HCT116 (cell line): ENCODE measurements around the gene ARHGAP8. TPM values are rescaled to one million over a fixed set of nuclear protein-coding genes. Genes with fewer than 3 reads are reported as not detected.

ENCODE experiments used
- ATAC-seq: fragments of 200-7000 bp; cut with Tn5 transposase; 2 replicates; pipeline ENCODE4 v1.9.1; 2020; ENCODE audit warnings: mild to moderate bottlenecking, moderate library complexity
- BruUV-seq: library from RNA; stranded (reverse); fragments of 400-500 nt; replicated peaks from 2 replicates; lab custom pipeline; 2021; lab: Mats Ljungman, UMichigan
- CTCF ChIA-PET: fragments of 300-600 bp; sonication (Branson Sonifier 250); formaldehyde crosslinking; loops from one replicate; lab custom pipeline; 2021; ENCODE audit warnings: antibody characterized with exemption; lab: Charles Lee
- POLR2A ChIA-PET: fragments of 300-600, 350-600 bp; sonication (Branson Sonifier 250); formaldehyde crosslinking; loops from one replicate; lab custom pipeline; 2021; ENCODE audit warnings: antibody characterized with exemption; lab: Charles Lee
- RAD21 ChIA-PET, 2 experiments: fragments of 300-600 bp; sonication (Branson Sonifier 250); formaldehyde crosslinking; loops; one replicate each; lab custom pipeline; 2023; ENCODE audit warnings: low total read pairs in 2 of 2; ENCODE audit not compliant: uncharacterized antibody in 2 of 2, unreplicated experiment in 2 of 2, low non-redundant PET in 1 of 2; lab: Charles Lee
- DNase-seq: peaks from one replicate; pipeline ENCODE4 v3.0.0-alpha.2; 2010; ENCODE audit warnings: low read depth, low spot score
- H2AFZ ChIP-seq: fragments of 200-600 bp; shearing (Covaris generic), sonication (generic); 2 replicates; pipeline ENCODE4 v1.6.1; 2017; ENCODE audit warnings: low read depth, mixed run types, mixed read lengths, antibody characterized with exemption, low read length; ENCODE audit not compliant: poor library complexity, severe bottlenecking
- H3K27ac ChIP-seq: 2 replicates; pipeline ENCODE4 v1.5.1; 2012; ENCODE audit warnings: low read depth, low read length
- H3K27me3 ChIP-seq: fragments of 200-600 bp; sonication (generic); 2 replicates; pipeline ENCODE4 v1.6.1; 2016; ENCODE audit warnings: mixed run types, low read length, mixed read lengths; ENCODE audit not compliant: insufficient read depth
- H3K36me3 ChIP-seq, 2 experiments: fragments of 200-500 bp in 1 of 2; fragments of 200-600 bp in 1 of 2; sonication (Bioruptor generic) in 1 of 2; sonication (generic) in 1 of 2; 2 replicates each; pipeline versions ENCODE4 v1.5.1 to v1.6.1; 2014 to 2016; ENCODE audit warnings: low read length in 2 of 2, inconsistent platforms in 1 of 2, mixed read lengths in 1 of 2, mixed run types in 1 of 2; ENCODE audit not compliant: insufficient read depth in 2 of 2, control insufficient read depth in 1 of 2
- H3K4me1 ChIP-seq, 2 experiments: fragments of 200-600 bp in 1 of 2; sonication (generic) in 1 of 2; 2 replicates each; pipeline versions ENCODE4 v1.5.1 to v1.6.1; 2012 to 2017; ENCODE audit warnings: low read length in 2 of 2, inconsistent platforms in 1 of 2, mild to moderate bottlenecking in 1 of 2, mixed read lengths in 1 of 2, mixed run types in 1 of 2, moderate library complexity in 1 of 2; ENCODE audit not compliant: insufficient read depth in 2 of 2, control insufficient read depth in 1 of 2
- H3K4me2 ChIP-seq: fragments of 200-600 bp; sonication (generic); 2 replicates; pipeline ENCODE4 v1.6.1; 2017; ENCODE audit warnings: mixed run types, low read length, mixed read lengths
- H3K4me3 ChIP-seq, 2 experiments: fragments of 200-600 bp in 1 of 2; sonication (generic) in 1 of 2; replicated peaks in 1 of 2; 2 replicates each; pipeline ENCODE4 v1.5.1; 2011 to 2016; ENCODE audit warnings: low read length in 2 of 2, control low read depth in 1 of 2, low read depth in 1 of 2, mild to moderate bottlenecking in 1 of 2, mixed read lengths in 1 of 2, mixed run types in 1 of 2
- H3K79me2 ChIP-seq: fragments of 200-600 bp; sonication (generic); 2 replicates; pipeline ENCODE4 v1.6.1; 2017; ENCODE audit warnings: mild to moderate bottlenecking, mixed run types, low read length, moderate library complexity, mixed read lengths; ENCODE audit not compliant: insufficient read depth
- H3K9ac ChIP-seq: fragments of 200-600 bp; sonication (generic); 2 replicates; pipeline ENCODE4 v1.6.1; 2016; ENCODE audit warnings: low read length, mixed read lengths
- H3K9me2 ChIP-seq: fragments of 200-600 bp; sonication (generic), shearing (Covaris generic); 2 replicates; pipeline ENCODE4 v1.6.1; 2017; ENCODE audit warnings: mixed run types, mild to moderate bottlenecking, moderate library complexity; ENCODE audit not compliant: insufficient read depth
- H3K9me3 ChIP-seq, 2 experiments: fragments of 200-500 bp in 1 of 2; fragments of 200-600 bp in 1 of 2; sonication (Bioruptor generic) in 1 of 2; sonication (generic) in 1 of 2; 2 replicates each; pipeline ENCODE4 v1.6.1; 2014 to 2017; ENCODE audit warnings: low read length in 2 of 2, mixed read lengths in 2 of 2, inconsistent platforms in 1 of 2, low read depth in 1 of 2, mild to moderate bottlenecking in 1 of 2, mixed run types in 1 of 2, moderate library complexity in 1 of 2; ENCODE audit not compliant: control insufficient read depth in 1 of 2, insufficient read depth in 1 of 2
- H4K20me1 ChIP-seq: fragments of 200-600 bp; sonication (generic), shearing (Covaris generic); 2 replicates; pipeline ENCODE4 v1.6.1; 2017; ENCODE audit warnings: mixed run types, mild to moderate bottlenecking, moderate library complexity; ENCODE audit not compliant: insufficient read depth
- ATF3 ChIP-seq: IDR thresholded peaks from 2 replicates; pipeline ENCODE4 v1.6.1; 2012
- CEBPB ChIP-seq: IDR thresholded peaks from 2 replicates; pipeline ENCODE4 v1.6.1; 2012; ENCODE audit warnings: low read depth
- EGR1 ChIP-seq: IDR thresholded peaks from 2 replicates; pipeline ENCODE4 v1.6.1; 2012; ENCODE audit warnings: low read depth
- EZH2 ChIP-seq: fragments of 200-600 bp; sonication (generic); IDR thresholded peaks from 2 replicates; pipeline ENCODE4 v1.6.1; 2017; ENCODE audit warnings: antibody characterized with exemption, mixed run types
- FOSL1 ChIP-seq: IDR thresholded peaks from 2 replicates; pipeline ENCODE4 v1.6.1; 2012; ENCODE audit warnings: low read depth
- POLR2A ChIP-seq: IDR thresholded peaks from 2 replicates; pipeline ENCODE4 v1.7.0; 2011; ENCODE audit warnings: borderline replicate concordance; ENCODE audit not compliant: insufficient read depth, insufficient read length; ENCODE audit errors: extremely low read depth
- POLR2AphosphoS5 ChIP-seq: IDR thresholded peaks from 2 replicates; pipeline ENCODE4 v1.6.1; 2011; ENCODE audit warnings: mild to moderate bottlenecking, low read depth, low read length, moderate library complexity
- RAD21 ChIP-seq: IDR thresholded peaks from 2 replicates; pipeline ENCODE4 v1.6.1; 2012; ENCODE audit warnings: low read depth, mild to moderate bottlenecking
- SIN3A ChIP-seq: IDR thresholded peaks from 2 replicates; pipeline ENCODE4 v1.6.1; 2012; ENCODE audit warnings: low read depth
- SP1 ChIP-seq: IDR thresholded peaks from 2 replicates; pipeline ENCODE4 v1.6.1; 2012; ENCODE audit warnings: low read depth
- ZFX ChIP-seq: fragments of 450-650 bp; IDR thresholded peaks from 2 replicates; pipeline ENCODE4 v1.6.1; 2017
- intact Hi-C: fragments of 100-400 bp; cut with micrococcal nuclease; formaldehyde crosslinking; loops from 2 replicates; pipeline ENCODE4 v1.10.0; 2022
- total RNA-seq: library from RNA; stranded (reverse); gene quantifications from one replicate; pipeline ENCODE4 v1.2.1, GENCODE V29; 2021; ENCODE audit not compliant: unreplicated experiment

ARHGAP8 gene
- total RNA-seq, 1 experiment from 2014 or later = 67.5 TPM

DNA sequence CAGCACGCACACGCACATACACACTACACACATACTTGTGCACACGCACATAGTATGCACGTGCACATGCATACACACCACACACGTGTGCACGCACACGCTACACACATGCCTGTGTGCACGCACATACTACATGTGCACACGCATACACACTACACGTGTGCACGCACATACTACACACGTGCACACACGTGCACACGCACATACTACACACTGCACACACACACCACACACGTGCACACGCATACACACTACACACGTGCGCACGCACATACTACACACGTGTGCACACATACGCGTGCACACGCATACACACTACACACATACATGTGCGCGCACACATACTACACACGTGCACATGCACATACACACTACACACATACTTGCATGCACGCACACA is 19.7 kb upstream of the ARHGAP8 start:
- ChIA-PET POLR2A (no interaction called here), CTCF (interaction anchor here (0.9 kb wide), 1 partner anchor 47 kb away, joined by 3 read pairs; no protein-coding TSS in a partner anchor), RAD21 (no interaction called here)
- Histone ChIP-seq H3K4me1 (peaks cover 0 to 8% of the 10 kb centered on the region in 2 experiments; a peak in 2 of 4 replicates), H3K27ac (no peak overlapping the region), H3K9me2 (no peaks in the 10 kb centered on the region), H2AFZ (no peak overlapping the region), H3K4me3 (no peak overlapping the region), H4K20me1 (no peaks in the 10 kb centered on the region), H3K36me3 (no peaks in the 10 kb centered on the region; a peak in 2 of 4 replicates), H3K9ac (no peak overlapping the region), H3K9me3 (no peaks in the 10 kb centered on the region), H3K79me2 (no peaks in the 10 kb centered on the region), H3K27me3 (no peaks in the 10 kb centered on the region), H3K4me2 (no peak overlapping the region)
- TF ChIP-seq CEBPB (no peak), POLR2A (no peak), EZH2 (no peak), SIN3A (no peak), ZFX (no peak), ATF3 (no peak)
- DNase-seq (no peak), ATAC-seq (no peak)
- no TSS peak for BruUV-seq
- intact Hi-C loops = no loop called here

DNA sequence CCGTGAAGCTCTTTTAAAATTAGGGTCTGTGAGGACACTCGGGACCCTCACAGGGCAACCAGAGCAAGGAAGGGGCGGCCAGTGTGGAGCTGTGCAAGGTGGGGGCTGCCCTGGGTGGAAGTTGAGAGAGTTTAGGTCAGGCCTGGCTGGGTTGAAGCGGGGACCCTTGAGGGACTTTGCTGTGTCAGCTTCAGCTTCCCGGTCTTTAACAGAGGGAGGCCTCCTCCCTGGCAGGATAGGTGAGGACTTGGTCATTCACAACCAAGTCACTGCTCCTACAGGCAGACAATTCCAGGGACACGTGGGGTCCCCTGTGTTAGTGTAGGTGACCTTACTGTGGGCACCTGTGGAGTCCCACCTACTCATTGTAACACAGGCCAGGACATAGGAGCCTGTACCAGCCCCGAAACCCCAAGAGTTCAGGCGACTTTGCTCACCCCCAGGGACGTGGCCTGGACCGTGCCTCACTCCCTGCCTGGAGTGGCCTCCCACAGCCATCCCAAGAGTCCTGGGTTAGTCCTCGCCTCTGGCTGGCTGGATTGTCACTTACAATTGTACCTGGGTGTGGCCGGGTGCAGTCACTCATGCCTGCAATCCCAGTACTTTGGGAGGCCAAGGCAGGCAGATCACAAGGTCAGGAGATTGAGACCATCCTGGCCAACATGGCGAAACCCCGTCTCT is 18.8 kb upstream of the ARHGAP8 start:
- RAD21 ChIA-PET = no interaction called here
- H3K4me3 ChIP-seq = no peak overlapping the region
- CTCF ChIA-PET = interaction anchor here (0.9 kb wide), 1 partner anchor 48 kb away, joined by 3 read pairs; no protein-coding TSS in a partner anchor
- no peak overlapping the region for H3K27ac ChIP-seq
- ATAC-seq = no peak
- no peaks in the 10 kb centered on the region for H3K27me3 ChIP-seq
- H3K36me3 ChIP-seq = no peaks in the 10 kb centered on the region; a peak in 1 of 4 replicates
- H3K9me2 ChIP-seq = no peaks in the 10 kb centered on the region
- intact Hi-C loops = no loop called here
- no TSS peak for BruUV-seq
- POLR2A ChIA-PET = no interaction called here
- no peaks in the 10 kb centered on the region for H3K79me2 ChIP-seq
- H3K9ac ChIP-seq = no peak overlapping the region
- no peak overlapping the region for H2AFZ ChIP-seq
- H3K4me1 ChIP-seq = peaks cover 7 to 17% of the 10 kb centered on the region in 2 experiments
- no peaks in the 10 kb centered on the region for H4K20me1 ChIP-seq
- TF ChIP-seq POLR2AphosphoS5 (no peak), FOSL1 (no peak), EGR1 (no peak), SP1 (no peak), ZFX (no peak), RAD21 (no peak)
- H3K4me2 ChIP-seq = no peak overlapping the region
- DNase-seq = no peak
- H3K9me3 ChIP-seq = no peaks in the 10 kb centered on the region
